LNCaP clone FGC (cell line): Measurements from ENCODE around the gene DLGAP1.
"Not testable (repeated sequence)": the region's sequence is repeated elsewhere in the genome, so short reads cannot be mapped to it uniquely, and the experiment has no call there.

Source experiments
- DNase-seq: peaks from one replicate; pipeline ENCODE4 v3.0.0-alpha.2; 2011; ENCODE audit warnings: low read depth
- H3K4me3 ChIP-seq: 2 replicates; pipeline ENCODE4 v1.5.1; 2011; ENCODE audit warnings: mild to moderate bottlenecking, low read depth, low read length, control low read depth
- CTCF ChIP-seq: IDR thresholded peaks from 2 replicates; pipeline ENCODE4 v1.5.1; 2012; ENCODE audit warnings: mild to moderate bottlenecking; ENCODE audit not compliant: control insufficient read depth, insufficient read depth; ENCODE audit errors: extremely low read depth

Gene DLGAP1

GRCh38 chr18:3472681-3473544 is 982.2 kb downstream of the DLGAP1 start:
- no peak overlapping the region for H3K4me3 ChIP-seq
- no peak for TF ChIP-seq CTCF
- no peak for DNase-seq

- H3K4me3 ChIP-seq, DNase-seq: not testable (repeated sequence)
These were observed 983.0 kb downstream of the DLGAP1 start for GRCh38 chr18:3472121-3472520.

- no peak for TF ChIP-seq CTCF
- DNase-seq, result no peak
- no peak overlapping the region for H3K4me3 ChIP-seq
These were observed 983.9 kb downstream of the DLGAP1 start for GRCh38 chr18:3471141-3471648.

GRCh38 chr18:3468833-3469232 is 986.3 kb downstream of the DLGAP1 start:
- H3K4me3 ChIP-seq, result no peak overlapping the region
- no peak for DNase-seq
- no peak for TF ChIP-seq CTCF

GRCh38 chr18:3468066-3468705 is 986.9 kb downstream of the DLGAP1 start:
- TF ChIP-seq CTCF, result no peak
- no peak overlapping the region for H3K4me3 ChIP-seq

GRCh38 chr18:3466872-3467271 is 988.2 kb downstream of the DLGAP1 start:
- no peak for TF ChIP-seq CTCF
- no peak overlapping the region for H3K4me3 ChIP-seq
- DNase-seq, result no peak

More at GRCh38 chr18:3468066-3468705, 986.9 kb downstream of the DLGAP1 start:
- DNase-seq, result no peak

- no peak overlapping the region for H3K4me3 ChIP-seq
- no peak for TF ChIP-seq CTCF
- no peak for DNase-seq
These were observed 989.1 kb downstream of the DLGAP1 start for GRCh38 chr18:3466045-3466444.
